ENCODE measurements around the gene MLH3. TPM values are rescaled to one million over a fixed set of nuclear protein-coding genes. Genes with fewer than 3 reads are reported as not detected.
A peak's percentile ranks its signal among the peaks of the same experiment; 100 is the strongest.

MLH3 gene
- total RNA-seq (10 to 100 TPM; 16.5 to 22.0 TPM), total RNA-seq (33.8 to 67.0 reads per million in 2 donors)

- H3K9me3 ChIP-seq (ENCODE audit: control insufficient read depth, low read length, poor library complexity, severe bottlenecking): no peaks in the 10 kb centered on the region
- Mint-ChIP-seq H3K4me1 (peaks cover 32% of the 10 kb centered on the region), H3K4me3 (peak within 1 kb of the TSS; percentile 95), H3K36me3 (ENCODE audit: low read depth) (peaks cover 2% of the 10 kb centered on the region), H3K27me3 (no peaks in the 10 kb centered on the region), H3K27ac (peak within 1 kb of the TSS; percentile 96)
- ATAC-seq (peak; percentile 87), DNase-seq (peak; percentile 71 to 74 (median 72))
Measured at GRCh38 chr14:75050852-75051555, at the start of gene MLH3. Gene MLH3 (minus strand): TSS chr14:75051467. CDS start chr14:75049655, 1,812 bp downstream.

GRCh38 chr14:75098682-75099081 is 47.4 kb upstream of the MLH3 start:
- H3K27ac Mint-ChIP-seq: peak overlapping the region; percentile 86
- ATAC-seq: no peak

GRCh38 chr14:75098212-75098611 is 46.9 kb upstream of the MLH3 start:
- DNase-seq (no peak), ATAC-seq (no peak)
- H3K36me3 Mint-ChIP-seq (ENCODE audit: low read depth): peaks cover 22% of the 10 kb centered on the region
- H3K4me3 Mint-ChIP-seq: no peak overlapping the region
- H3K27me3 Mint-ChIP-seq: no peaks in the 10 kb centered on the region
- no peaks in the 10 kb centered on the region for H3K9me3 ChIP-seq (ENCODE audit: control insufficient read depth, low read length, poor library complexity, severe bottlenecking)
- peaks cover 9% of the 10 kb centered on the region for H3K4me1 Mint-ChIP-seq
- H3K27ac Mint-ChIP-seq: peak overlapping the region; percentile 86

More at GRCh38 chr14:75098682-75099081, 47.4 kb upstream of the MLH3 start:
- Mint-ChIP-seq H3K36me3 (ENCODE audit: low read depth) (peaks cover 22% of the 10 kb centered on the region), H3K27me3 (no peaks in the 10 kb centered on the region), H3K4me3 (no peak overlapping the region), H3K4me1 (peaks cover 9% of the 10 kb centered on the region)
- DNase-seq: no peak
- no peaks in the 10 kb centered on the region for H3K9me3 ChIP-seq (ENCODE audit: control insufficient read depth, low read length, poor library complexity, severe bottlenecking)

DNA sequence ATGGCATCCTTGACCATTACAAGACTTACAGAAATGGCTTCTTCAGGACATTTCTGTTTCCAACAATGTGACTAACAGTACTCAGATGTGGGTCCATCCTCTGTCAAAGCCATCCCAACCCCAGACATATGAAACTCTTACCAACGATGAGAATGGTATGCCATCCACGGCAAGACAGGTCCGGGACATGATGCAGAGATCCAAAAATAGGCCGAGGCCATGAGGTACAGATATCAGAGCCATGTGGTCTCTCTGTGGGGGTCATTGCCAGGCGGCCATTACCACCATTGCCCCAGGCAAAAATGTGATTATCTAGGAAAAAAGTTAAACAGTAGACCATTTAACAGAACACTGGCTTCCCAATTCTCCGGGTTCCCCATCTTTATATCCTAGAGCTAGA is 45.7 kb upstream of the MLH3 start:
- no peak for DNase-seq
- no peak overlapping the region for H3K27ac Mint-ChIP-seq
- peaks cover 22% of the 10 kb centered on the region for H3K36me3 Mint-ChIP-seq (ENCODE audit: low read depth)
- no peak overlapping the region for H3K4me3 Mint-ChIP-seq
- H3K27me3 Mint-ChIP-seq: no peaks in the 10 kb centered on the region
- no peak for ATAC-seq
- H3K9me3 ChIP-seq (ENCODE audit: control insufficient read depth, low read length, poor library complexity, severe bottlenecking): no peaks in the 10 kb centered on the region
- peaks cover 9% of the 10 kb centered on the region for H3K4me1 Mint-ChIP-seq

GRCh38 chr14:75095690-75096089 is 44.4 kb upstream of the MLH3 start:
- H3K9me3 ChIP-seq (ENCODE audit: control insufficient read depth, low read length, poor library complexity, severe bottlenecking): no peaks in the 10 kb centered on the region
- Mint-ChIP-seq H3K4me1 (peaks cover 9% of the 10 kb centered on the region), H3K27ac (no peak overlapping the region), H3K36me3 (ENCODE audit: low read depth) (peaks cover 19% of the 10 kb centered on the region), H3K27me3 (no peaks in the 10 kb centered on the region), H3K4me3 (no peak overlapping the region)
- DNase-seq: no peak
- ATAC-seq: no peak

- DNase-seq (no peak), ATAC-seq (no peak)
- no peaks in the 10 kb centered on the region for H3K9me3 ChIP-seq (ENCODE audit: control insufficient read depth, low read length, poor library complexity, severe bottlenecking)
- Mint-ChIP-seq H3K27me3 (no peaks in the 10 kb centered on the region), H3K4me3 (no peak overlapping the region), H3K27ac (no peak overlapping the region), H3K36me3 (ENCODE audit: low read depth) (peaks cover 19% of the 10 kb centered on the region), H3K4me1 (peaks cover 9% of the 10 kb centered on the region)
Measured at GRCh38 chr14:75094896-75095295, 43.6 kb upstream of the MLH3 start.

DNA sequence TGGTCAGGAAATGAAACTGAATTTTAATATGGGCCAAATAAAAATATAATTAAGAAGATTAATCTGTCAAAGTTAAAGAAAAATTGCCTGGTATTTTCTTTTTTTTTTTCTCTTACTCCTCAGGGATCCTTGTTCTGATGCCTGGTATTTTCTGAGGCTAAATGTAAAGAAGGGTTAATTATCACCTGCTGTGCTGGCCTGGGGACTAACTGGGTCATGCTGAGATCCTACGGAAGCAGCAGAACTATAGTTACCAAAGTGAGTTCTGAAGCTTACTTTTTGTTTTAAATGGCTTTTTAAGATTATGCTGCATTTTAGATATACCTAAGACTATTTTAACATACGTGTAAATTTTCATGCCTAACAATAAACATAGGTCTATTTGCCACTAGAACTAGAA is 41.4 kb upstream of the MLH3 start:
- Mint-ChIP-seq H3K4me1 (peaks cover 2% of the 10 kb centered on the region), H3K36me3 (ENCODE audit: low read depth) (peaks cover 5% of the 10 kb centered on the region), H3K4me3 (no peak overlapping the region), H3K27ac (no peak overlapping the region), H3K27me3 (no peaks in the 10 kb centered on the region)
- DNase-seq (no peak), ATAC-seq (no peak)
- H3K9me3 ChIP-seq (ENCODE audit: control insufficient read depth, low read length, poor library complexity, severe bottlenecking): no peaks in the 10 kb centered on the region

GRCh38 chr14:75091251-75091650 is 40.0 kb upstream of the MLH3 start:
- no peaks in the 10 kb centered on the region for H3K9me3 ChIP-seq (ENCODE audit: control insufficient read depth, low read length, poor library complexity, severe bottlenecking)
- no peaks in the 10 kb centered on the region for H3K4me1 Mint-ChIP-seq
- H3K27ac Mint-ChIP-seq: no peak overlapping the region
- ATAC-seq (no peak), DNase-seq (no peak)
- no peaks in the 10 kb centered on the region for H3K36me3 Mint-ChIP-seq (ENCODE audit: low read depth)
- no peak overlapping the region for H3K4me3 Mint-ChIP-seq
- no peaks in the 10 kb centered on the region for H3K27me3 Mint-ChIP-seq

DNA sequence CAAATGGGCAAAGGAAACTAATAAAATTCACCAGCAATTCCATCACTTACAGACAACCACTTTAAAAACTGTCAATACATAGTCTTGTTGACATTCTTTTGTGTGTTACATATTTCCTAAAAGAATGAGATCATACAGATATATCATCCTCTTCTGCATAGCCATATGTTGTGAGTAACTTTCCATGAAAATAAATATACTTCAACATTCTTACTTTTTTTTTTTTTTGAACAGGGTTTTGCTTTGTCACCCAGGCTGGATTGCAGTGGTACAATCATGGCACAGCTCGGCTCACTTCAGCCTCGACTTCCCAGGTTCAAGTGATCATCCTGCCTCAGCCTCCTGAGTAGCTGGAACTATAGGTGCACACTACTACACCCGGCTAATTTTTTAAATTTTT is 39.1 kb upstream of the MLH3 start:
- no peaks in the 10 kb centered on the region for H3K9me3 ChIP-seq (ENCODE audit: control insufficient read depth, low read length, poor library complexity, severe bottlenecking)
- Mint-ChIP-seq H3K4me3 (no peak overlapping the region), H3K27me3 (no peaks in the 10 kb centered on the region), H3K27ac (no peak overlapping the region), H3K4me1 (no peaks in the 10 kb centered on the region), H3K36me3 (ENCODE audit: low read depth) (no peaks in the 10 kb centered on the region)
- no peak for ATAC-seq
- DNase-seq: no peak

DNA sequence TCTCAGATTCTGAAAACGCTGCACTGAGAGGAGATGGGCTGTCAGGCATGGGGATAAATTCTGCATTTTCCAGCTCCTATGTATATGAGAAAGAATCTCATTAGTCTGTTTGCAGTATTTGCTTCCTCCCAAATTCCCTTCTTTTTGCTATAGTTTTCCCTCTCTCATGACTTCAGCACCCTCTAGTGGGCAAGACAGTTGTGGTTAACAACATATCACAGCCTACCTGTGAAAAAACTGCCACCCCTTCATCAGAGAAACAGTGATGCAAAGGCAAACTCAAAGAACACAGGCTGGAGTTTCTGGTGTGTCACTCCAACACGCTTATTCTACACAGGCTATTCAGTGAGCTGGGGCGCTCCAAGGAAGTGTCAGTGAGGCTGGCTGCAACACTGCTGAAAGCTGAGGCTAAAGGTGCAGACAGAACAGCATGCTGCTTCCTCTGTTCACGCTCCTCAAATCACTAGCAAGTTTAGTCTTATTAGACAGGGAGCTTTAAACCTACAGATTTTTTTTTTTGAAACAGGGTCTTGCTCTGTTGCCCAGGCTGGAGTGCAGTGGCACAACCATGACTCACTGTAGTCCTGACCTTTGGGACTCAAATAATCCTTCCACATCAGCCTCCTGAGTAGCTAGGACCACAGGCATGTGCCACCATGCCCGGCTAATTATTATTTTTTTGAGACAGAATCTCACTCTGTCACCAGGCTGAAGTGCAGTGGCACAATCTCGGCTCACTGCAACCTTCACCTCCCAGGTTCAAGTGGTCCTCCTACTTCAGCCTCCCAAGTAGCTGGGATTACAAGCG is 37.5 kb upstream of the MLH3 start:
- H3K9me3 ChIP-seq (ENCODE audit: control insufficient read depth, low read length, poor library complexity, severe bottlenecking): no peaks in the 10 kb centered on the region
- peak overlapping the region; percentile 14 for H3K27ac Mint-ChIP-seq
- H3K36me3 Mint-ChIP-seq (ENCODE audit: low read depth): no peaks in the 10 kb centered on the region
- peak in 1 of 3 donors; percentile 22 for DNase-seq
- H3K27me3 Mint-ChIP-seq: no peaks in the 10 kb centered on the region
- ATAC-seq: peak; percentile 66
- no peak overlapping the region for H3K4me3 Mint-ChIP-seq
- H3K4me1 Mint-ChIP-seq: no peaks in the 10 kb centered on the region

GRCh38 chr14:75088153-75088552 is 36.9 kb upstream of the MLH3 start:
- no peak for ATAC-seq
- Mint-ChIP-seq H3K4me3 (no peak overlapping the region), H3K36me3 (ENCODE audit: low read depth) (no peaks in the 10 kb centered on the region), H3K27me3 (no peaks in the 10 kb centered on the region), H3K27ac (no peak overlapping the region), H3K4me1 (no peaks in the 10 kb centered on the region)
- no peak for DNase-seq
- no peaks in the 10 kb centered on the region for H3K9me3 ChIP-seq (ENCODE audit: control insufficient read depth, low read length, poor library complexity, severe bottlenecking)

DNA sequence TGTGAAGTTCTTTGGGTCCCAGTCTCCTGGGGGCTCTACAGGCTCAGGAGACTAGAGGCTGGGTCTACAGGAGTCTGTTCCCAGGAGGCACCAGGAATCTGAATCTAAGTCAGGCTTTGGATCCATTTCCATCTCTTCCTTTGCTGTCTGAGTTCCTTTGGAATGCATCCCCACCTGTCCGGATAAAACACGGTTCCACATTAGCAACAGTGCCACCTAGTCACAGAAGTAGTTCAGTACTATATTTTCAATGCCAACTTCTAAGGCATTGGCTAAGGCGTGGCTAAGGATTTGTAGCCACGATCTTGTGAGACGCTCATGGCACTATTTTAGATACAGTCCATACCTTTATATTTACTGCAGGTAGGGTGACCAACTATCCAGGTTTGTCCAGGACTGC is 33.2 kb upstream of the MLH3 start:
- H3K9me3 ChIP-seq (ENCODE audit: control insufficient read depth, low read length, poor library complexity, severe bottlenecking): no peaks in the 10 kb centered on the region
- H3K27ac Mint-ChIP-seq: peak overlapping the region; percentile 29
- no peaks in the 10 kb centered on the region for H3K4me1 Mint-ChIP-seq
- DNase-seq: no peak
- no peaks in the 10 kb centered on the region for H3K36me3 Mint-ChIP-seq (ENCODE audit: low read depth)
- H3K4me3 Mint-ChIP-seq: no peak overlapping the region
- ATAC-seq: no peak
- H3K27me3 Mint-ChIP-seq: no peaks in the 10 kb centered on the region

DNA sequence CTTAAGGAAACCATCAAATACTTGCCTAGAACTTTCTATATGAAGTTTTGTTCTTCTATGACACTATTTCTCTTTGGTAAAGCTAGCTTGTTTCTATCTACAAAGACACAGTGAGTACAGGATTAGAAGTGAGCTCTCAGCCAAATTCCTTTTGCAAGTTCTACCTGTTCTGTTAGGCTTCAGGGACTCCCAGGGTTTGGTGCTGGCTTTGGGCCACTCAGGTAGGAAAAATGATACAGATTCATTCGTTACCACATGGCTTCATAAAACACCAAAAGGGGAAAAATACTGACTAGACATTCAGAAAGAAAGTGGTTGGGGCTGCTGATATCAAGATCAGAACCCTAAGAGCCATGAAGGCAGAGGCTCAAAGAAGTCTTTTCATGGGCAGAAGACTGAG is 32.0 kb upstream of the MLH3 start:
- no peak overlapping the region for H3K27ac Mint-ChIP-seq
- no peaks in the 10 kb centered on the region for H3K9me3 ChIP-seq (ENCODE audit: control insufficient read depth, low read length, poor library complexity, severe bottlenecking)
- no peak for ATAC-seq

More for the DNA sequence above, 32.0 kb upstream of the MLH3 start:
- Mint-ChIP-seq H3K36me3 (ENCODE audit: low read depth) (no peaks in the 10 kb centered on the region), H3K27me3 (no peaks in the 10 kb centered on the region), H3K4me1 (no peaks in the 10 kb centered on the region), H3K4me3 (no peak overlapping the region)
- DNase-seq: no peak
